Measurements from ENCODE around the gene ADAMTSL3.

ADAMTSL3 gene

DNA sequence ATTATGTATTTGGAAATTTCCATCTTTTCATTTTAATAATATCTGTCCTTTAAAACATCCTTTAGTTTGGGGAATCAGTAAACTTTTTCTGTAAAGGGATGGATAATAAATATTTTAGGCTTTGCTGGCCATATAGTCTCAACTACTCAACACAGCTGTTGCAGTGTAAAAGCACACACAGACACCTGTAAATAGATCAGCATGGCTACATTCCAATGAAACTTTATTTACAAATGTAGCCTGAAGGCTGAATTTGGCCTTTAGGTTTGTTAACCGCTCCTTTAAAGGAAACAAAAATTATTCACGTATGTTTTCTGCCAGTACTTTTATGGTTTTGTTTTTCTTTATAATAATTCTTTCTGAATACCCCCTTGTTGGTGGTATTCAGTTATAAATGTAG lies 184.8 kb downstream of the ADAMTSL3 start:
- DNase-seq: no peak

DNA sequence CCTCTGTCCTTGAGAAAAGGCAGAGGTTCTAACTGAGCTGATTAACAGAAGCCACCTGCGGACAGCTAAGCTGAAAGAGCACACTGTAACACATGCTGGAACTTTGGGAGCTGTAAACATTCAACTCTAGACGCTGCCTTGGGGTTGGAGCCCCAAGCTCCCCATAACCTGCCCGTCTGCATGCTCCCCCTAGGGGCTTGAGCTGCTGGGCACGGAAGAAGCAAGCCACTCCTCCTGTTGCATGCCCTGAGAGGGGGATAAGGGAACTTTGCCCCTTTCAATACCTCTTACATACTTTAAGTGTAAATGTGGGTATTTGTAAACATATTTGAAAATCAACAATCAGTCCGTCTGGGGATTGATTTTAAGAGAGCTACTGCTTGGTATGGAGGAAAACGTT lies 188.4 kb downstream of the ADAMTSL3 start:
- DNase-seq: no peak

DNA sequence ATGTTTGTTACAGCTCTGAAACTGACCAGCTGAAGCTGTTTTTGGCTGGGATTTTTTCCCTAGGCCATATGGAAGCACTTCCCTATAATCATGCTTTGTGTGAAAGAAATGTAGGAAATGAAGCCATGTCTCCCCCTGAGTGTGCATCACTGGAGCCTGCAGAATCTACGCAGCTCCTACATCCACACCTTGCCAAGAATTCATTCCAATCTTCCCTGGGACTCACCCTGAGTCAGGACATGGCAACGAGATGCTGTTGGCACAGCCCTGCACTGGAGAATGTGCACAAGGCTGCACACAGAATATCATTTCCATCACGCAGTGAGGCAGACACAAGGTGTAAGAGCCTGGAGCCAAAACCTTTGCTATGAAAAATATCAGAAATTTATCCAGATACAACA lies 189.5 kb downstream of the ADAMTSL3 start:
- no peak for DNase-seq

DNA sequence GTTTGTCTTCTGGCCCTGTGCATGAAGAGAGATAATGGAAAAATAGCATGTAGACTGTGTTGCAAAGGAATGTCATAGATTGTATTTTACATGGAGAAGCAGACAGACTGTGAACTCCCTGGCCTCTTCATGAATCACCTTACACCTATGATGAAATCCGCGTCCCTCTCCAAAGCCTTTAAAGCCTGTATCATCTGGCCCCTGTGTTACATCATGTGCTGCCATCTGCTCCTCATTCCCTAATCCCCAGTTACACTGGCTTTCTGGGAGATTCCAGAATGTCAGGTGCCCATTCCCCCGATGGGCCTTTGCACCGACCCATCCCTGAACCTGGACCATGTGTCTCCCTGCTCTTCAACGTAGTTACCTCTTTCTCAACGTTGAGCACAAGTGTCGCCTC lies 190.8 kb downstream of the ADAMTSL3 start:
- DNase-seq: no peak

DNA sequence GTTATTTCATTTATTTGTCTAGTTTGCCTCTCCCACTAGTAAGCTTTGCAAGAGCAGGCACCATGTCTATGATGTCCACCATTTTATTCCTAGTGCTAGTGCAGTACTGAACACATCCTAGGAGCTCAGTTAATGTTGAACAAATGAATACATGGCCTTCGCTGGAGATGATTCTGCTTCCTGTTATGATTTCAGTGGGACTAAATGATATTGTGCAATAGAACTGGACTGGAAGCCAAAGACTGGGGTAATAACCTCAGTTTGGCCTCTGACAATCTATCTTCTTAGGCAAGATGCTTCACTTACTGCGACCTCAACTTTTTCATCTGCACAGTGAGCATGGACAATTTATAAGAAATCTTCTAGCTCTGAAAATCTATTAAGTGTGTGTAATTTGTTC lies 191.3 kb downstream of the ADAMTSL3 start:
- DNase-seq: no peak

DNA sequence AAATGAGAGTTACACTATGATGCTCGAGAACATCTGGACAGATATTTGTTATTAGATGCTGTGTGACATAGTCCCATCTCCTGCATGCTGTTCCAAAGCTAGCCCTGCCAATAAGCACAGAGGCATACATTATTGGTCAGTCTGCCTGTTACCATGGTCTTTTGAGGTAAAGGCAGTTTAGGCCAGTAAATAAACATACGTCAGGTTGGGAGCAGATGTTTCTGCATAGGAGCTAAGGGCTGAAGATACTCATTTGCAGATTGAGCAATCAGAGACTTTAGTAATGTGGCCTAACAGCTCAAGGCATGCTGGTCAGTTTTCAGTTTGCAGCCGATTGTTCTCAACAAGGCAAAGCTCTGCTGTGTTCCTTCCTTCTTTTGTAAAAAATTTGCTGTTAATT lies 192.9 kb downstream of the ADAMTSL3 start:
- DNase-seq: no peak

DNA sequence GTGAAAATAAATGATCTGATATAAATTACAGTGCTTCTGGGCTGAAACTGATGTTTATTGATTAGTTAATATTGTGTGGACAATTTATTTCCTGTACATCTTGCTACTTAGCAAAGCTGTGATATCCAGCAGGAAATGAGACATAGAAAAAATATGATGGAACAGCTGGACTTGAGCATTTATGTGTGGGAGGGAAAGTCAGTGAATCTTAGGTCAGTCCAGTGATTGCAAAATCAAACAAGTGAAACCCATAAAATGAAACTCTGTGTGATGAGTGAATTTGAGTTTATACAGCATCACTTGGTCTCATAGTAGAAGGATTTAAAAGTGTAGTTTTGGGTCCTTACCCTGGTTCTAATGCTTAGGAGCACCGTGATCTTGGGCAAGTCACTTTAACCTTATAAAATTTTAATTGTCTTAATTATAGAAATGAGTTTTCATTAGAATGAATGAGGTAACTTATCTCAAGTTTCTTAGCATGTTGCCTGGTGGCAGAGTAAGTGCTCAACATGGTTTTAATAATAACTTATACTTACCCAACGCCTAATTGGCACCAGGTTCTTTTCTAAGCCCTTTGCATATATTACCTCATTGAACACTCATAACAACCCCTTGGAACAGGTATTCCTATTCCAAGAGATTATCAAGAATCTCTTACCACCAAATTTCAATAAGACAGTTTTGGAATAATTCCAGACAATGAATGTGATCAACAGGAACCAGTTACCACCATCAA lies 194.6 kb downstream of the ADAMTSL3 start:
- no peak for DNase-seq

DNA sequence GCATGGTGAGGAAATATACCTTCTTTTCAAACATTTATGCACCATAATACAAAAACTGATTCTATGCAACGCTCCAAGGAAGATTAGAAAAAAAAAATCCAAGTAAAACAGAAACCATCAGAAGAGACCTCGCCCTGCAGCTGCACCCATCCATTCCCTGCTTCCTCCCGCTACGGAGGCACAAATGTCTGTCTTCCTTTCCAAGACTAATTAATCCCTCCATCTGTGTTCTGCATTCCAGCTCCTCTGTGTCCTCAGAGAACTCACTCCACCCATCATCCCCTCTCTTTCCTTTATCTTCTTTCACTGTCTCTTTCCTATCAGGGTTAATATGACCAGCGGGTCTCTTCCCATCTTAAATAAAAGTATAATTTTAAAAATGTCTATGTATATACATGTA lies 196.1 kb downstream of the ADAMTSL3 start:
- DNase-seq: no peak

DNA sequence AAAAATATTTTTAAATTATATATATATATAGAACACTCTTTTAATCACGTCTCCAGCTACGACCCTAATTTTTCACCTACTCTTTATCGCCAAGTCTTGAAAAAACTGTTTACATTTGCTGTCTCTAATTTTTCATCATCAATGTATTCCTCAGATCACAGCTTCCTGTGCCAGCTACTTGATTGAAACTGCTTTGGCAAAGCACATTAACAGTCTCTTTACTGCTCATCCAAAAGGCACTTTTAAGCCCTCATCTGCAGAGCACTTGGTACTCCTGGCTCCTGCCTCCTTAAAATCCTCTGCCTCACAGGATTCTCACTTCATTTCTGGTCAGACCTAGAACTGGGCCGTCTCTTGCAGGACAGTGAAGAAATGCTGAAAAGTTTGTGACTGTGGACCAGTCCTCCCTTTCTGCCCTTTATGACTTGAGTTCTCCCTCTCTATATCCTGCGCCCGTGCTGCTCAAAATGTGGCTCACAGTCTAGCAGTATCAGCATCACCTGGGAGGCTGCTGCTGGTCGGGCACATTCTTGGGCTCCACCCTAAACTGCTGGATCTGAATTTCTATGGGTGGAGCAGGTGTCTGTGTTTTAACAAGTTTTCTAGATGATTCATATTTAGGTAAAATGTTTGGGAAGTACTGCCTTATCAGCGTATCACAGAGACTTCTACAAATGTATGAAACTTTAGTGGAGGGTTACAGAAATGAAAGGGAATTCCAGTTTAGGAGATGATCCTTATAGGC lies 196.8 kb downstream of the ADAMTSL3 start:
- no peak for DNase-seq

DNA sequence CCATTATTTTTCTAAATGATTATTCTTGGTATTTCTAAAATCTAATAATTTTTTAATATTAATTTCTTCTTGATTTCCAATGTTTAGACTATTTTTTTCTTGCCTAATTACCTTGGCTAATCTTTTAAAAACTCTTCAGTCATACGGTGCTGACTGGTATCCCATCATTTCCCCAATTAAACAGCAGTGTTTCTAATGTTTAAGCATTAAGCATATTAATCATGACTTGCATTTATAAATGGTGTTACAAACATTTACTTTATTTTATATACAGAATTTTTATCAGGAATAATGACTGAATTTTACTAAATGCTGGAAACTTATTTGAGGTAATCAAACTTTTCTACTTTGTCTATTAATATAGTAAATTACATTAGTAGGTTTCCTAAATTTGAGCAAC lies 199.3 kb downstream of the ADAMTSL3 start:
- DNase-seq: no peak

DNA sequence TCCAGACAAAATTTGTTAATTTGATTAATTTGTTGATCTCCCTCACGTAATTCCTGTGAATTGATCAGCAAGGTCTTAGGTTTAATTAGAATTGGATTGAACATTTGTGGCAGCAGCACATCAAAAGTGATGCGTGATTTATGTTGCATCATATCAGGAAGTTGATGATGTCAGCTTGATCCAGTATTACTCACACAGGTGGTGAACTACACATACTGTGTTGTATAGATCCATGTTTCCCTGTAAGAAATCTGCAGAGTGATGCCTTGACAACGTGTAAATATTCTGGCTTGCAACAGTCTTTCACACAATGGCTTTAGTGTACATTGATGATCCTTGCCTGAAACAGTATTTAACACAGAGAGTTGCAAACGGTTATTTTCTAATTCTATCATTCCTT lies 200.4 kb downstream of the ADAMTSL3 start:
- DNase-seq: no peak

DNA sequence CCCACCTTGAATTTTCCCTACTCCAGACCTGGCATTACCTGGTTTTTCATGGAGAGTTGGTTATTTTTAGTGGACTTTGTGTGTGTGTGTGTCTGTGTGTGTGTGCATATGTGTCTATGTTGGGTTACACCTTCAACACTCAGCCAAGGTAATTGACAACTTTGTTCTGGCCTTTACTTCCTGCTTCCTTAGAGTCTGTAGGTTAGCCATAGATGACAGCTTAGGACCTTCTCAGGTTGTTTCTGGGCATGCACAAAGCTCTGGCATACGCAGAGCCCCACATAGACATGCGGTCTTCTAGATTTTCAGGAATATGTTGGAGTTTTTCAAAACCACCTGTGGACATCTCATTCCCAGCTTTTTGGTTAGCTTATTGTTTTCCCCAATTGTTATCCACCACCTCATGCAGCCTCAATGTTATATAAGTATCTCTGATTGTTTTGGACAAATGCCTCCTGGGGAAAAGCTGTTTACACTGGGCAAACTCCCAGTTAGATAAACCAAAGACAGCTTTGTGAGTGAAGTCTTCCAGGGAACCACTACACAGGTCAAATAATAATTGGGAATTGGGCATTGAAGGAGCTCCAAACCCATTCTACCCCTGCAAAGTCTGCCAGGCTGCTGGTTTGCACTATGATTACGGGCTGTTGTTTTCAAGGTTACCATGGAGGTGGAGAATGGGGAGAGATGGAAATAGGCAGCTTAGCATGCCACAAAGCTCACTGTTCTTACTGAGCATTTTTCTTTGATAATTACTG lies 201.2 kb downstream of the ADAMTSL3 start:
- no peak for DNase-seq

DNA sequence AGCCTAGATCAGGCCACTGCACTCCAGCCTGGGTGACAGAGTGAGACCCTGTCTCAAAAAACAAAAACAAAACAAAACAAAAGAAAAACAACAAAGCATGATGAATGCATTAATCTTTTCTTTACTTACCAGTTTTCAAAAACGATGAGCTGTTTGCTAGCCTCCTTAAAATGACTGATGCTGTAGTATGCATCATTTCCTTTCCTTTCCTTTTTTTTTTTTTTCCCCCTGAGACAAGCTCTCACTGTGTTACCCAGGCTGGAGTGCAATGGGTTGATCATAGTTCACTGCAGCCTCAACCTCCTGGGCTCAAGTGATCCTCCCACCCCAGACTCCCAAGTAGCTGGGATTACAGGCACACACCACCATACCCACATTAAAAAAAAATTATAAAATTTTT lies 202.0 kb downstream of the ADAMTSL3 start:
- DNase-seq: no peak

DNA sequence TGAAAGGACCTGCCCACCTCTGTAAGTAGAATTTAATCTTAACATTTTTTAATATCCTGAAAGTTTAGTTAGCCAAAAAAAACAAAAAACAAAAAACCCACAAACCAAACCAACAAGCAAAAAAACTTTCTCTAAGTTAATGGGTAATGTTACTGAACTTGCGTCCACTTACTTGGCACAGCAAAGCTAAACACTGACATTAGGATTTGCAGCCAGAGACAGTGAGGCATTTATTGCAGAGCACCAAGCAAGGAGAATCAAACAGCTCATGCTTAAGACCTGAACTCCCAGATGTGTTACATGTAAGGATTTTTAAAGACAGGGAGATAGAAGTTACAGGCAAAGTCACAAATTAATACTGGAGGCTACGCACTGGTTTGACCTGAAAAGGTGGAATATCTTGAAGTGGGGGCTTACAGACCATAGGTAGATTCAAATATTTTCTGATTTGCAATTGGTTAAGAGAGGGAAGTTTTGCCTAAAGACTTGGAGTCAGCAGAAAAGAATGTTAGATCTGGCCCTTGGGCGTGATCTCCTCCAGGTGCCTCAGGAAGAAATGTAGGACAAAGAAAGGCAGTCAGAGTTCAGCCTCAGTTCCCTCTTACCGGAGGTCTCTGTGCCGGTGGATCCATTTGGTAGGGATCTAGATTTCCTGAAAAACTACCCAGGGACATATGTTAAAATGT lies 205.0 kb downstream of the ADAMTSL3 start:
- DNase-seq: no peak

DNA sequence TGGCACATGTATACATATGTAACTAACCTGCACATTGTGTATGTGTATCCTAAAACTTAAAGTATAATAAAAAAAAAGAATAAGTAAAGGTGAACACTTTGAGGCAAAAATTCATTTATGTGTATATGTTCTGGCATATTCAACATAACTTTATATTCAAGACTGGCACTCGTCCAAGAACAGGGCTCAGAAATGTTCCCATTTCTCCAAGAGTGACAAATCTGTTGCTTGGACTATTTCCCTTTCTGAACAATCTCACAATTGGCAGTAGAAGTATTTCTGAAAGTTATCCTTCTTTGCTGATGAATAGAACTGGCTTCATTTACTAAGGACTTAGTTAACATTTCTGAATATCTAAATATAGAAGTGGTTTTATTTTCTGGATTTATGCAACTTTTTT lies 212.8 kb downstream of the ADAMTSL3 start:
- DNase-seq: no peak

DNA sequence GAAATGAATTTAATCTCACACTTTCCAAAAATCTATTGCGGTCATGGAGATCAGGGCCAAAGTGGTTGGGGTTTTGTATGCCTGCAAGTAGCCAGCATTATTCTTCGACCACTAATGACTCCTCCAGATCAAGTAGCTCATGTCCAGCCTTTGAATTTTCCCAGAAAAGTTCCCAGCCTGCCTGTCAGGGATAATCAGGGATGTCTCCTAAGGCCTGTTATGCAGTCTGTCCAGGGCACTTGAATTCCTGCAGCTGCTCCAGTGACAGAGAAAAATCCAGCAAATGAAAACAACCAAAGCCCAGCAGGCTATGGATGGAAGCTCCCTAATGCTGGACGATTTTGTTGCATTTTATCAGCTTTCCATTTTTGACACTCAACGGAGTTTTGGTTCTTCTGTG lies 215.4 kb downstream of the ADAMTSL3 start:
- DNase-seq: no peak

DNA sequence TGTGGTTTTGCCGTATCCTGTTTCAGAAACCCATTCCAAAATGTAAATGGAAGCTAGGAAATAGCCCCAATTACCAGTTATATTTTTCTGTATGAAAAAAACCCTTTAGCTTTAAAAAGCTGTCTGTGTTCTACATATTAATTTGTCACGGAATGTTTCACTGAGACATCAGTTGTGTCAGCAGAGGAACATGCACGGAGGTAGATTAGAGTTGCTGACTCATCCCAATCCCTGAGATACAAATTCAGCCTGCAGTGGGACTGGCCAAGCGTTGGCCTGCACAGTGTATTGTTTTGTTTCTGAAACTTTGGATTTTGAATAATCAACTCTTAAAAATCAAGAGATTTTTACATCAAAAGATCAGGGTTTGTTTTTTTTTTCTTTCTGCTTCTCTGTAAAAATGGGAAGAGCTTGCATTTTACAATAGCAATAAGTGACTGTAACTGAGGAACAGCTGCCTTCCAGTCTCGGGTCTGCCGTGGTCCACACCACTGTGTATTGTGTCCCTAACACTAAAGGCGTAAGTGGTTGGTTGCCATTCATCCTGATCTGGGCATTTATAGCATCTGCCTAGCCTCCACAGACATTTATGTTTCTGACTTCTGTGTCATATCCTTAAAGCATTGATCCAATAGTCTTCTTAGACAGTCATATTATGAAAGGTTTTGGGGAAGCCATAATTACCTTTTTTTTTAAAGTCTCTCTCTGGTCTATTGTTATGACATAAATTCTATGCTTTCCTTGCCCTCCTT lies 218.1 kb downstream of the ADAMTSL3 start:
- no peak for DNase-seq

DNA sequence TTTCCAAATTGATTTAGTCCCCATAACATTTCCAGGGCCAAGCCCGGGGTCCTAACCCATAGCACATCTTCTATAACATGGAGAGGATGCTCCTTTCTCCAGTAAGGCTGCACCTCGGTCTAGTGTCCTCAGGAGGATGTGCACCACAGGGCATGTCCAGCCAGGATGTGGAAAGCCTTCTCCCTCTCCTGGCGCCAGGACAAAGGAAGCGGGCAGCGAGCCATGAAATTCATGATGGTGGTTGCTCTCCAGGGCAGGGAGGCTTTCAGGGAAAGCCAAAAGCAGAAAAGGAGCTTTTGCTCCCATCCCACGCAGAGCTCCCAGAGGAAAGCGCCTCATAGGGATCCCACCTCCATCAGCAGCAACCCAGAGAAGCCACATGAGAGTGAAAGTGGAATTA lies 220.0 kb downstream of the ADAMTSL3 start:
- no peak for DNase-seq

DNA sequence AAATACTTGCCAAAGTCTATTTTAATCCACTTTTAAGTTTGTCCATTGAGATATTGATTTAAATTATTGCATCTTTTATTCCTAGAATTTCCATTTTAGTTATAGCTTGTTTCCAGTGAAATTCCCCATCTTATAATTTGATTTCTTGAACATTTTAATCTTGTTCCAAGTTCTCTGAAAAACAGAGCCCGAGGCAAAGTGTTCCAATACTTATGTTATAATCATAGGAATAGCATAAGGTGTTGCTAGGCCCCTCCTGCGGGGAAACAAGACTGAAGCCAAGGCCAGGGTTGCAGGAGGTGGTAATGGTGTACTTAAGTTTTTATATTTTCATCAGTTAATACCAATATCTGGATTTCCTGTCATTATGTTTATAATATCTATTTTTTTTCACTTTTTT lies 226.6 kb downstream of the ADAMTSL3 start:
- no peak for DNase-seq

DNA sequence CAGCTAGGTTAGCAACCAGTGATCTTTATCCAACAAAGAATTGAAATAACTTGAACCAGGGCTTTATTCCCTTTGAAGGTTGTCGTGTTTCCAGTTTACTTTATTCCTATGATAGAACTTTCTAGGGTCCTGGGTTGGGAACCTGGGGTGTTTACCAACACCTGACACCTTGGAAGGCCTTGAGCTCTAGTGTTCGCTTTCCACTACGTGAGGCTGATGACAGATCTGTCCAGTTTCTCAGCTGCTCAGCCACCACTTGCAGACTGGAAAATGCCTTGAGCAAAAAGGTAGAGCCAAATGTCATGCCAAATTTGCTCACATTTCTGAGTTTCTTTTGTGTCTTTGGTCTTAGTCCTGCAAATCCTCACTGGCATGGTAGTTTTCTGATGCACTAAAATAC lies 227.2 kb downstream of the ADAMTSL3 start:
- DNase-seq: no peak

DNA sequence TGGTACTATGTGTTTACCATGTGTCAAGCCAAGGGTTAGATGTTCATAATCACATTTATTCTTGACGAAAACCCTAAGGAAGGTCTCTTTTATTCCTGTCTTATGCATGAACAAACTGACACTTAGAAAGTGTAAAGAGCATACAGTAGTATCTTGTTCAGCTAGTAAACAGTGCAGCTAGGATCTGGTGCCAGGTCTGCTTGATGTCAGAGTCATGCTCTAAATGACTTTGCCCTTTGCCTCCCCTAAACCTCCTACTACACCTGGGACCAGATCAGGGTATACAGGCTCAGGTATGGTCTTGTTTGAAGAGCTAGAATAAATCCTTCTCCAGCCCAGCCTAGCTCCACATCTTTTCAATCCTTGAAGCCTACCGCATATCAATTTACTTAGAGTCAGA lies 232.4 kb downstream of the ADAMTSL3 start:
- DNase-seq: no peak

DNA sequence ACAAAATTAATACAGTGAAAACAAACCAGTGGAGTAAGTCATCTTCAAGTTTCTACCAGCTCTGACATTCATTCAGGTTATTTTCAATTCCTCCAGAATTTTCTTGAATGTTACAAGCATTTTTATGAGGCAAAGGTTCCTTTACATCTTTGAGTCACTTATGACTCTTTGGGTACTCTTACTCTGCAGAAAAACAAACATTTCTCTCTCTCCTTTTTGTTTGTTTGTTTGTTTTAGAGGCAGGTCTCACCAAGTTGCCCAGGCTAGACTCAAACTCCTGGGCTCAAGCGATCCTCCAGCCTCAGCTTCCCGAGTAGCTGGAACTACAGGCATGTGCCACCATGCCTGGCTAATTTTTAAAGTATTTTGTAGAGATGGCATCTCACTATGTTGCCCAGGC lies 233.5 kb downstream of the ADAMTSL3 start:
- no peak for DNase-seq

DNA sequence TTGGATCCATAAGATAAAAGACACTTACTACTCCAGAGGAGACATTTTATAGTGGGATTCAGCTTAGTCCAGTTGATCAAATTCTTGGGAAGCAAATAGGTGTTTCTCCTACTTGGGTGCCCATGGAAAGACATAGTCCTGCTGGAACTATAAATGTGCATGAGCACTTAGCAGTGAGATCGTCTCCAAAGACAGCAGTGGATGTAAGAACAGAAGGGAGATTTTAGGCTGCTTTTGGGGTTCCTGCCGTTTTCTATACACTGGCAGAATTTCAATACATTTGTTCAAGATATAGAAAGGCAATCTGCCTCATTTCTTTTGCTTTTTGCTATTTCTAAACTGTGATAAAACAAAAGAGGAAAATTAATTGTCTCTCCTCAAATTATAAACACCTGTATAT lies 234.0 kb downstream of the ADAMTSL3 start:
- no peak for DNase-seq
